Umbilical cord (tissue), 2 donors: ENCODE data around the gene CLK3. TPM values are rescaled to one million over a fixed set of nuclear protein-coding genes. Genes with fewer than 3 reads are reported as not detected.
"Not testable (repeated sequence)": the region's sequence is repeated elsewhere in the genome, so short reads cannot be mapped to it uniquely, and the experiment has no call there.

Source experiments
- DNase-seq: peaks from one replicate; pipeline ENCODE4 v3.0.0-alpha.2; 2015; ENCODE audit warnings: low spot score
- total RNA-seq: library from RNA; depleted of rRNA; stranded (reverse); fragments of >200 nt; gene quantifications from one replicate; pipeline ENCODE4 v1.2.3, GENCODE V29; 2014; ENCODE audit warnings: low replicate concordance; ENCODE audit not compliant: insufficient read depth

Gene CLK3
- total RNA-seq, 1 donor from 2014 or later, result 55.1 TPM

- DNase-seq, result peak; percentile 42
Measured at GRCh38 chr15:74620636-74621545, 5.3 kb downstream of the CLK3 start.

DNA sequence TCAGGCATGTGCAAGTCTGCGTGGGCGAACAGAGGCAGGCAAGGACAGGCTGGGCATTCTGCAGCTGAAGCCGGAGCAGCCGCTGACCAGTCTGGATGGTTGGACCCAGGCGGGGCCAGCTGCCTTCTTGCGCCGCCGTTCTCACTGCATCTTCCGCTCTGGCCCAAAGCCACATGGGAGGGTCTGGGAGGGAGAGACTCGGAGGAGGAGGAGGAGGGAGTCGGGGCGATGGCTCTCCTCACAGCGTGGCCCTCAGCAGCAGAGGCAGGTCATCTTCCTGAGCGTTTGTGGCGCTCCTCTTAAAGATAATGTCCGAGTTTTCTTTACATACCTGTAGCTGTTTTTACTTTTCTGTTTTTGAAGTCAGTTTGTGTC lies 5.9 kb downstream of the CLK3 start:
- DNase-seq, result no peak

- no peak for DNase-seq
Measured at GRCh38 chr15:74621936-74622335, 6.3 kb downstream of the CLK3 start.

DNA sequence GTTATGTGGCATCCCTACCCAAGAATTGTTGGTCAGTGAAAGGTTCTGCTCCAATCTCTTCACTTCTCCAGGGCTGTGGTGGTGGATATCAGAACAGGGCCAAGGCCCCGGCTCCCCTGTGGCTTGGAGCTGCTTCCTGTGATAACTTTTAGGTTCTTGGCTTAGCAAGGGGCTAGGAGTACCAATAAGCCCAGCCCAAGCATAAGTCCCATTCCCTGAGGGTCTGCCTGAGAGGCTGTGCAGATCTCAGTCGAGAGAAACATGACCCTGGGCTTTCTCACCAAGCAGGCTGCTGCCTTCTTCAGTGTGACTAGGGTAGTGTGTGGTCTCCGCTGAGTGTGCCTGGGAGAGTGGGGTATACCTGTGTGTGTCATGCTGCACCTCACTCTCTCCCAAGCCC lies 7.1 kb downstream of the CLK3 start:
- DNase-seq, result no peak

DNA sequence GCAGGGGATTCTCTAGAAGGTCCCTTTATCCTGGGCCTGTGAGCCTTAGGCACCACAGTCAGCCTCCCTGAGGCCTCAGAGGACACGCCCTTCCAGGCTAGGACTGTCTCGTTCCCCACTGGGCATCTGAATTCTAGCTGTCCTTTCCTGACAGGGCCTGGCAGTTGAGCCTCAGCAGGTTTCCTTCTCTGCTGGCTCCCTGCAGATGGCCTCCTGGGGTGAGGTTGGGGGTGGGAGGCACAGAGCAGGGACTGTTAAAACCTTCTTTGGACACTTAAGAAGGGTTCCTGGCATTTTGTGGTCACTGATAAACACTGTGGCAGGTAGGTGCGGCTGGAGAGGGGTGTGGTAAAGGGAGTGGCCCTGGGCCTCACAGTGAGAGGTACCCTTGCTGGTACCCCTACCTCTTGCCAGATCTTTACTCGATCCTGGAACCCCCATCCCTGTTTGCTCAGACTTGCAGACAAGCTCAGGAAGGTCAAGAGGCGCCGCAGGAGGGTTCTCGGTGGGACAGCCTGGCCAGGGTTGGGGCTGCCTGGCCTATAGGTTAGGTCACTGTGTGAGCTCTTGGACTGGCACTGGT lies 8.5 kb downstream of the CLK3 start:
- no peak for DNase-seq

DNA sequence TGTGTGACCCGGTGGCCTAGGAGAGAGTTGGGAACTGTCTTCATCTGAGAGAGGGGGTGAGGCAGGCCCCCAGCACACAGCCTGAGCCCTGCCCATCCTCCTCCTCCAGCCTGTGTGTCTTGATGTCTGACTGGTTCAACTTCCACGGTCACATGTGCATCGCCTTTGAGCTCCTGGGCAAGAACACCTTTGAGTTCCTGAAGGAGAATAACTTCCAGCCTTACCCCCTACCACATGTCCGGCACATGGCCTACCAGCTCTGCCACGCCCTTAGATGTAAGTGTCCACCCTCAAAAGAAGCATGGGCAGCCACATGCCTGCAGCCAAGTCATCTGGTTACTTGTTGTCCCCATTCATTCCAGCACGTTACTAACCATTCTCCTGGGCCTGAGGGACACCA lies 10.1 kb downstream of the CLK3 start:
- no peak for DNase-seq

- no peak for DNase-seq
Measured at GRCh38 chr15:74626336-74626735, 10.7 kb downstream of the CLK3 start.

- no peak for DNase-seq
Measured at GRCh38 chr15:74626752-74627692, 11.4 kb downstream of the CLK3 start.

DNA sequence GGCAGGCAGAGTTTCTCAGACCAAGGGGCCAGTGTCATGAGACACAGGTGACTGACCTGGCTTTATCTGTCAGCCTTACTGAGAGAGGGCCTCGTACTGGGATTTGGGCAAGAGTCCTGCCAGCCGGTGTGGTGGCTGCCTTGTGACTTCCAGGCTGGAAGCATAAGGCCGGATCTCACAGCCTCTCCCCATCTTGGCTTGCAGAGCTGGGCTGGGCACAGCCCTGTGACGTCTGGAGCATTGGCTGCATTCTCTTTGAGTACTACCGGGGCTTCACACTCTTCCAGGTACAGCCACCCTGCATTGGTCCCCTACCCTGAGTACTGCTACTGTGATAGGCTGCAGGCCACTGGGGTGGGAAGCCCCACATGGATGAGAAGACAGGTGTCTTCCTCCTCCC lies 12.1 kb downstream of the CLK3 start:
- DNase-seq, result no peak

DNA sequence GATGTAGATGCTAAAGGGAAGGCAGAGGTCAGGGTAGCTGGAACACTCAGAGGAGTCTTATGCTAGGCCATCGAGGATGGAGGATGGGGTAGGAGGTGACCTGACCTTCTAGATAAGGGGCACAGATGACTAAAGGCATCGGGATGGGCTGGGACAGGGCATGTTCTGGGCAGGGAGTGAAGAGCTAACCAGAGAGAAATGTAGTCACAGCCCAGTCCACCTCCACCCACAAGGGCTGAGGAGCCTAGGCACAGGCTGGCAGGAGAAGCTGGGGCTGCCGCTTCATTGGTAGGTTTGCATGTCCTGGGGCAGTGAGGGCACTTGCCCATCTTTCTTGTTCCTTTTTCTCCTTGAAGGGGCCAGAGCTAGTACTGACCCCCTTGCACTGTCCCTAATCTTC lies 12.6 kb downstream of the CLK3 start:
- no peak for DNase-seq

DNA sequence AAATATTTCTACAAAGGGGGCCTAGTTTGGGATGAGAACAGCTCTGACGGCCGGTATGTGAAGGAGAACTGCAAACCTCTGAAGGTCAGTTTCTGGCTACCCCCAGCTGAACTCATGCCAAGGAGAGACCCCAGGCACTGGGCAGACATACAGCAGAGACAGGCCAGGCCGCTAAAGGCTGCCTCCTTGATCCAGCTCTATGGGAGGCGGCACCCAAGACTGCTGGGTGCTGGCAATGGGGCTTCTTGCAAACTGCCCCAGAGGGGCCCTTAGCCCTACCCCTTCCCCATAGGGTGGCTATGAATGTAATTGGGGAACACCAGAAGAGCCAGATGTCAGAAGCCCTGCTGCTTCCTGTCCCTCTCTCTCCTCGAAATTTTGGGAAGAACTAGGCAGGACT lies 13.3 kb downstream of the CLK3 start:
- no peak for DNase-seq

- not testable (repeated sequence) for DNase-seq
Measured at GRCh38 chr15:74629696-74630095, 14.1 kb downstream of the CLK3 start.

- DNase-seq, result no peak
Measured at GRCh38 chr15:74630284-74631086, 14.8 kb downstream of the CLK3 start.

GRCh38 chr15:74631087-74631385 lies 15.4 kb downstream of the CLK3 start:
- no peak for DNase-seq

- DNase-seq, result no peak
Measured at GRCh38 chr15:74631408-74631807, 15.8 kb downstream of the CLK3 start.

GRCh38 chr15:74631935-74632560 lies 16.4 kb downstream of the CLK3 start:
- peak; percentile 64 for DNase-seq

GRCh38 chr15:74632601-74633000 lies 17.0 kb downstream of the CLK3 start:
- DNase-seq, result no peak

- no peak for DNase-seq
Measured at GRCh38 chr15:74633781-74634180, 18.1 kb downstream of the CLK3 start.

GRCh38 chr15:74635228-74635627 lies 19.6 kb downstream of the CLK3 start:
- peak; percentile 63 for DNase-seq

- DNase-seq, result no peak
Measured at GRCh38 chr15:74636984-74637383, 21.3 kb downstream of the CLK3 start.

GRCh38 chr15:74641151-74641550 lies 25.5 kb downstream of the CLK3 start:
- no peak for DNase-seq
